Measurements from ENCODE around the gene OLA1.

OLA1 gene

DNA sequence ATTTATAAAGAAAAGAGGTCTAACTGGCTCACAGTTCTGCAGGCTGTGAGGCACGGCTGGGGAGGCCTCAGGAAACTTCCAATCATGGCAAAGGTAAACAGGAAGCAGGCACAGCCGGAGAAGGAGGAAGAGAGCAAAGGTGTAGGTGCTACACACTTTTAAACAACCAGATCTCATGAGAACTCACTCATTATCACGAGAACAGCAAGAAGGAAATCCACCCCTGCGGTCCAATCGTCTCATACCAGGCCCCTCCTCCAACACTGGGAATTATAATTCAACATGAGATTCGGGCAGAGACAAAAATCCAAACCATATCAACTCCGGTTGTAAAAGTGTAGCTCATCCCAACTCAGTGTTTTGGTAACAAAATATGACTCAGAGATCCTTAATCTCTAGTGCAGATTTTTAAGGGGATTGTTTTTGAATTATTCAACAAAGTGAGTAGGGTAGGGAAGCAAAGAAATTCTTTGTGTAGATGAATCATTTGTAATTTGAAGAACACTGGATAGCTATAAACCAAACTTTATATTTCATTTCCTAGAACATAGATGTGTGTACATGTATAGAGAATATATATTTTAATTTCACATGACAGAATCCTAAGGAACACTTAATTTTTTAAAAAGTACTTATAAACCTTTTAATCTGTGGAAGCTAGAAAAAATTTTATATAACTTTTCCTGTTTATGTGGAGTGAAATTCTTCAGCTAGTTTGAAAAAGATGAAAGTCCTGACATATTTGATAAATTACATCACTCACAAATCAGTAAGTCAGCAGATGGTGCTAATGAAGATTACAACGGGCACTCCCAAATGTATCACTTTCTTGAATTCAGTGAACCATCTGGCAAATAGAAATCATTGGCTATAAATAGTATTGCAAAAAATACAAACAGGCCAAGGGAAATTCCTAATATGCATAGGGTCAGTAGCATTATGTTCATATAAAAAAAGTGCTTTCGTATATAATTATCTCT lies 130.1 kb downstream of the OLA1 start:
- no peak for DNase-seq

DNA sequence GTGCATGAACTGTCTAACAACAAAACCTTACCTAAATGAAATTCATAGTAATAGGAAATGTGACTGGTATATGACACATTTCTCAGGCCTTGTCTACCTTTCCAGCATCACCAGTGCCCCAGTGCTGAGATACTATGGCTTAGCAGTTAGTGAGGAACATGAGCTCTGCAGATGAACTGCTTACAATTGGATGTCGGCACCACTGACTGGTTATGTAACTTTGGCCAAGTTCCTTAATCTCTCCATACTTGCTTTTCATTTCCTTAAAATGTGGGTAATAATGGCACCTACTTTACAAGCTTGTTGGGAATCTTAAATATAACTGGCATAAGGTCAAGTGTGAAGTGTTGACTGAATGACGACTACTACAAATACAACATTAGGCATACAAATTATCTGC lies 136.3 kb downstream of the OLA1 start:
- no peak for DNase-seq

DNA sequence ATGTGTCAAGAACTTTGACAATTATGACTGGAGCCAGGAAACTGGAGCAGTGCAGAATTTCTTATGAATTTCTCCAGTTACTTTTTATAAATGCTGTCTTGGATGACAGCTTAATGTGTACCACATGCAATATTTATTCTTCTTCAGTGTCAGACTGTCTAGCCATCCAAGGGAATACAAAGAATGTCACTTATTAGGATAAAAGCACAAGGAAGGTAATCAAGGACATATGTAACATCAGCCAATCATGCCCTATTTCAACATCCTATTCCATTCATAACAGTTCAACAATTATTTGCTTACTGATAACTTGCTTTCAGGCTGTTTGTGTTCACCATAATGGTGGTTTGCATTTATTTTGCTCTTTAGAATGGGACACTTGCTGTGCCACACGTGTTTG lies 139.8 kb downstream of the OLA1 start:
- no peak for DNase-seq

GRCh38 chr2:174106736-174107135 lies 141.6 kb downstream of the OLA1 start:
- DNase-seq = no peak

- DNase-seq = no peak
Measured at GRCh38 chr2:174094542-174094941, 153.8 kb downstream of the OLA1 start.

DNA sequence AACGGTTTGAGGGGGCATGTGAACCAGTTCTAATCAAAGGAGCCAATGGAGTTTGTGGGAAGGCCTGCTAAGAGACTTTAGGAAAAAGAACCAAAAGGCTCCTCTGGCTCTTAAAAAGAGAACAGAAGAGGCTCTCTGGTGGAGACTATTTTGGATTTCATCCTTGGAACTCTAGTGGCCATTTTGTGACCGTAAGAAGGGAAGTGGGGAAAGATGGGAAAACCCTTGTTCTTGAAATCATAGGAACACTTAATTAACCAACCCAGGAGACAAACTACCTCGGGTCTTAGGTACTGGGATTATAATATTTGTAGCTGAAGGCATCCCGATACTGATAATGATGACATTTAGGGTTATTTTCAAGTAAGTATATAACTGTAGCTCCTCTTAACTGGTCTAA lies 157.9 kb downstream of the OLA1 start:
- DNase-seq = no peak

DNA sequence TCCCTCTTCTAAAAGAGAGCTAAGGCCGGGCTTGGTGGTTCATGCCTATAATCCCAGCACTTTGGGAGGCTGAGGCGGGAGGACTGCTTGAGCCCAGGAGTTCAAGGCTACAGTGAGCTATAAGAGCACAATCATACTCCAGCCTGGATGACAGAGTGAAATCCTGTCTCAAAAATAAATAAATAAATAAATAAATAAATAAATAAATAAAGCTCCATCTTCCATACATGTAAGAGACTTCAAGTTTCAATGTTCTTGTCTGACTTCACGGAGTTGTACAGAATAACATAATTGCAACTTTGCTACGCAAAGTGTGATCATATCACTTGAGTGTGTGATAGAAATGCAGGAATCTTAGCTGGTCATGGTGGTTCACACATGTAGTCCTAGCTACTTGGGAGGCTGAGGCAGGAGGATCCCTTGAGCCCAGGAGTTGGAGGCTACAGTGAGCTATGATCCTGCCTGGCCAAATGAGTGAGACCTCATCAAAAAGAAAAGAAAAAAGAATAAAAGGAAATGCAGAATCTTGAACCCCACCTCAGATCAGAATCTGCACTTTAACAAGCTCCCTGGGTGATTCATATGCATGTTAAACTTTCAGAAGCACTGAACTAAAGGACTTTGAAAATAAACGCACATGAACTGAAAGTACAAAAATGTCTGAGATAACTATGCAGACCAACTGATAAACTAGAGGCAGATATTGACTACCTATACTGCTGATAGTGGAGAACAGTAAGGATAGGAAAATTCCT lies 159.4 kb downstream of the OLA1 start:
- DNase-seq = no peak

GRCh38 chr2:174086708-174087107 lies 161.6 kb downstream of the OLA1 start:
- DNase-seq = no peak

GRCh38 chr2:174085781-174086180 lies 162.6 kb downstream of the OLA1 start:
- DNase-seq = no peak

DNA sequence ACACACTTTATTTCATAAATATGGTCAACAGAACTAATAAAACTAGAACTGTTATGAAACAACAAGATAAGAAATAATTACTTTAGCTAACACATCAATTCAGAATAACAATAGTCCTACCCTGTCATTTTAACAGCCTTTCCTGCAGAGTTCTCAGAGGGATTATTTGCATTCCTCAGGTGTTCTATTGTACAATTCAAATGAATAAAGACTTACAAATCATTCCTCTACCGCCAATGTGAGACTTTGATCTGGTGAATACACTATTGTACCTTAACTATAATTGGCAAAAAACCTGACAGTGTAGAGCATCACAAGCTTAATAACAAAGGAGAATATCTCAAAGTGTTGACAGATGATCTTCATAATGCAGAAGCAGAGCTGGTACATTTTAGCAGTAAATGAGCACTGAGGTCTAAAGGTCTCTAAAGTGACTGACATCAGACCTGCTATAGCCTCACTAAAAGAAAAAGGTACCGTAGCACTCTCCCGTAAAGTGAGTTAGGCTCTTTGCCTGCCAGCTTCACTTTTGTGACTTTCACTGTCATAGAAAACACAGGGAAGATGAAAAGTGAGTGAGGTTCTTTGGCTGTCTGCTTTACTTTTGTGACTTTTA lies 164.4 kb downstream of the OLA1 start:
- no peak for DNase-seq

DNA sequence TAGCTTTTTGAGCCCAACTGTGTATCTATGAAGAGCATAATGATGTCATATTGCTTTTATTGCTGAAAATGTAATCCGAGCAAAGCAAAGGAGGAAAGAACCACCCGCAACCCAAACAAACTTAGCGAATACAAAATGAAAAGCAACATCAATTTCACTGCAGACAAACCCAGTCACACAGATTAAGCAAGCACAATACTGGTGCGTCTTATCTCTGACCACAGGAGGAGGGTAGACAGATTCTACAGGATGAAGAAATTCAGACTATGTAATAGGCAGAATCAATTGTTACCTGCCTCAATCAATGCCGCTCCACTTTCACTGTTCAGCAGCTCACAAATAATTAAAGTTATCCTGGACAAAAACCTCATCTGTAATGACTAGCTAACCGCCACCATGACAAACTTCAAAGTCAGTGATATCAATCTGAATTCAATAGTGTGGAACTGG lies 167.6 kb downstream of the OLA1 start:
- no peak for DNase-seq

GRCh38 chr2:174078275-174078674 lies 170.1 kb downstream of the OLA1 start:
- DNase-seq = no peak

DNA sequence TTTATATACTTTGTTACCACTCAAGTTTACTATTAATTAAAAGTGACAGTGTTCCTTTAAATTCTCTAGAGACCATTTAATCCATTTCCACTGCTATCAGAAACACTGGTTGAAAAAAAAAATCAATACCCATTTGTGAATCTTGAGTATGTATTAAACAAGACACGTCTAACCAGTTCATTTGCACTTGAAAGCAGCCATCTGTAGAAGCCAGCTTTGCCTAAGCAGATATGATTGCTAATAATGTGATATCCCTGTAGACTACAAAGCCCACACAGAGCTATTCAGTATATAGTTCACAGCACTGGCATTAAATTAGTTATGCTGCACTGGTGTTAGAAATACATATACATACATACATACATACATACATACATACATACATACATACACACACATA lies 171.4 kb downstream of the OLA1 start:
- DNase-seq = no peak

DNA sequence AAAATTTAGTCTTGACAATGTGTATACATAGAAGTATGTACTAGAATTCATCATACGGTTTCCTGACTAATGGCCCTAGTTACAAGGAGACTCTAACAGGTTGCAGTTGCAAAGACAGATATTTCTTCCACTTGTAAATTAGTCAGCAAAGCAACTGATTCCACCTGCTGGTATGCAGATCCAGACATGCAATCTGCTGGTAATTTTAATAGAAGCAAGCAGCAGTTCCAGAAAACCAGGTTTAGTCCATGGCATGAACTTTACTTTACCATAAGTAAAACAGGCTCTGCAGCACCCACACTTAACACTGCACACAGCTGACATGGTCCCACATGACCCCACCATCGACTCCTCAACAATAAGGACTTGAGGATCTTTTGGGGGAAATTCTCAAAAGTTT lies 172.3 kb downstream of the OLA1 start:
- no peak for DNase-seq

DNA sequence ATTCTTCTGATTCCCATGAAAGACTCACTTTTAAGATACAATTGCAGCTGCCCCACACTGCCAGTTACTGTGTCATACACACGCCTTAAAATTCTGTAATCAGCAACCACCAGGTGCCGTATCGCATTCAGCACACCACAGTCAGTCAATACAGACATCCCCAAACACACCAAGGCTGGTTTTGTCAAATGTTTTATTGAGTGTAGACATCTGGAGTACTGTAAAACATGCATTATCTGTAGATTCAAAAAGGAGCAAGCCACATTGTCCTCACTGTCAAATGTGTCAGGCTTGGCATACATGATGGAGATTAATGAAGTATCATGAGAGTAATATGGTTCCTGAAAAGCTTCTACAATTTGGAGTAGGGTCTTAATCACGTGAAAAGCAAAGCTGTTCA lies 173.5 kb downstream of the OLA1 start:
- no peak for DNase-seq

- no peak for DNase-seq
Measured at GRCh38 chr2:174072857-174073256, 175.5 kb downstream of the OLA1 start.

DNA sequence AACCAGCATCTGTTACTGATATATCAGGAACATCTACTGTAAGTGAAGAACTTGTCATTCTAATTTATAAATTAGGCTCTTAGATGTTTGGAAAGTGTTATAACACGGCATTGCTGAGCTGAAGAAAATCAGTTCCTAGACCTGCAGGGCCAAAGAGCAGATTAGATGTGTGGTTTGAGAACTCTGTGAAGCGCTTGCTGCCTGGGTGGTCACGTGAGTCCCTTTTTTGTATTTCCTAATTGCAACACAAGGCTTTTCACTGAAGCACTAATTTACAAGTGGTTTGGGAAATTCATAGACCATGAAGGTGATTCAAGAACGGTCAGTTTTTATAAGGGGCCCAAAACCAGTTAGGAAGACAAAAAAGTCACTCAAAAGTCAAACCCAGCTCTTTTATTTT lies 176.3 kb downstream of the OLA1 start:
- no peak for DNase-seq

GRCh38 chr2:174071321-174071720 lies 177.0 kb downstream of the OLA1 start:
- DNase-seq = no peak

DNA sequence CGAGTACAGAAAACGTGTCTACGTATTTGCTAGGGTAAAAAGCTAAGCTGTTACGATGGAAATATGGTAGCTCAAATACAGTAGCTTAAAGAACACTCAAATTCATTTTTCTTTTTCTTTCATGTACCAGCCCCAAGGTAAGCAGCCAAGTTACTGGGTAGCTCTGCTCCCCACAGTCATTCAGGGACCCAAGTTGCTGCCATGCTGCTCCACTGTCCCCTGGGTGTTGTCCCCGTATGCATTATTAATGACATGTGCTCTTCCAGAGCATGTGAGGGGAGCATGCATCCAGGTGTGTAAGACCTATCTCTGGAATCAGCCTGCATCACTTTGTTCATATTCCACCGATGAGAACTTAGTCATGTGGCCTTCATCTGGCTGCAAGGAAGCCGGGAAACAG lies 178.1 kb downstream of the OLA1 start:
- DNase-seq = no peak

GRCh38 chr2:174067815-174068214 lies 180.5 kb downstream of the OLA1 start:
- no peak for DNase-seq

GRCh38 chr2:174066871-174067270 lies 181.5 kb downstream of the OLA1 start:
- DNase-seq = no peak

DNA sequence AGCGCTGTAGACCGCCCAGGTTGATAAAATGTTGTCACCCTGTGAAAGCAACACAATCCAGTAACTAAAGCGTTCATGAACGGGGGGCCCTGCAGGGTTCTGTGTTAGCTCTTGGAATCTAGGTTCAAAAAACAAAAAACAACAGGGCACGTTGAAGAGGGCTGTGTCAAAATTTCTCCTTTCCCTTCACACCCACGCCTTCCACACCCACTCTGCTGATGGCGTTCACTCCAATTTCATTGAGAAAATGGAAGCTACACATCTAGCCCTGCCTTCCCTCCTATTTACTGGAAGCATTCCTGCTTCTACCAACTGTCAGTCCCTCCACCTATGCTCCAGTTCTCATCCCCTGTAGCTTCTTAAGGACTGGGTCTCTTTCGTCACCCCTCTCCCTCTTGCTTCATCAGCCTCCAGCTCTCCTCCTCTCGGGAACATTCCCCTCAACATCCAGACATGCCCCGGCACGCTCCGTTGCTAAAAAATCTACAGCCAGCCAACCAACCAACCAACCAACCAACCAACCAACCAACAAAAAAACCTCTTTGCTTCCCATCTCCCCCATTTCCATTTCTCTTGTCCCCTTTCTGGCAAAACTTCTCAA lies 184.7 kb downstream of the OLA1 start:
- no peak for DNase-seq

DNA sequence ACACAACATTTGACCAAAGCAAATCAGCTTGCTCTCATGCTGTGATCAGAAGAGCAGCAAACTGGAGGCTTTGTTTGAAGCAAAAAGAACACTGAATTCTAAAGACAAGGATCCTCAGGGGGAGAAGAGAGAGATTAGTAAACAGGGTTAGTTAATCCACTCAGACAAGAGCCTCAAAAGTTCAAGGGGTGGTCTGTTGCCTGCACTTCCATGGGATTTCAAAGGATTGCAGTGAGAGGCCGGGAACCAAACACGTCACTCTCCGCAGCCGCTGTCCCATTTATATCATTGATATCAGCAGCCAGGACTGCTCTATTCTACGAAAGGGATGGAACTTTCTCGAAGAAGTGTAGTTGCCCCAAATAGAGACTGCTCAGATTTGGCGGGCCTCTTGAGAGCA lies 185.4 kb downstream of the OLA1 start:
- no peak for DNase-seq
